GM19025 (cell line): ENCODE measurements around the gene DAG1.

Experiments used
- ATAC-seq: cut with Tn5 transposase; IDR thresholded peaks from one replicate; pipeline ENCODE4 v1.9.1; 2021; ENCODE audit warnings: mild to moderate bottlenecking, low read depth, moderate library complexity; ENCODE audit not compliant: unreplicated experiment

Gene DAG1

DNA sequence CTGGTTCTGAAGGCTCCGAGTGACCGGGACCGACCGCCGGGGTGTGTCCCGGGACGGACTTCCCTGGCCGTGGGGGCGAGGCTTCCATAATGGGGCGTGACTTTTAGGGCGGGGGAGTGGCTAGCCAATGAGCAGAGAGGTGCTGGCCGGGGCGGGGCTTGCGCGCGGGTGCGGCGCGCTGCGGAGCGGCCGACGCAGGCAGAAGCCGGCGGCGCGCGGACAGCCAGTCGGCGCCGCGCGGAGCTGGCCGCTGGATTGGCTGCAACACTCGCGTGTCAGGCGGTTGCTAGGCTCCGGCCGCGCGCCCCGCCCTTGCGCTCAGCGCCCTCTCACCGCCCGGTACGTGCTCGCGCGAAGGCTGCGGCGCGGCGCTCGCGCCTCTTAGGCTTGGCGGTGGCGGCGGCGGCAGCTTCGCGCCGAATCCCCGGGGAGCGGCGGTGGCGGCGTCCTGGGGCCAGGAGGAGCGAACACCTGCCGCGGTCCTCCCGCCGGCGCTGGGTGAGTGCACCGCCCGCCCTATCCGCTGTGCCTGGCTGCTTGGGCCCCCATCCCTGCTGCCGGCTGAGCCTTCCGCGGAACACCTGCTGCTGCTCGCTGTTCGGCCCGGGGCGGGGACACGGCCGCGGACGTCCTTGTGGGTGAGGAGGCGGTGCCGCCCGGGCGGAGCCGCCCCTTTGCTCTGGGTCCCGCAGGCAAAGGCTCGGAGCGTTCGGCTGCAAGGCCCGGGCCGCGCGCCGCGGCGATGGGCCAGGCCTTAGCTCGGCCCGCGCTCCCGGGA lies at the start of gene DAG1:
TSS of gene DAG1 (plus strand) at position 332 of the 778 bp plus-strand sequence. CDS start 40,268 bp downstream, outside the sequence.
- peak; percentile 81 for ATAC-seq

DNA sequence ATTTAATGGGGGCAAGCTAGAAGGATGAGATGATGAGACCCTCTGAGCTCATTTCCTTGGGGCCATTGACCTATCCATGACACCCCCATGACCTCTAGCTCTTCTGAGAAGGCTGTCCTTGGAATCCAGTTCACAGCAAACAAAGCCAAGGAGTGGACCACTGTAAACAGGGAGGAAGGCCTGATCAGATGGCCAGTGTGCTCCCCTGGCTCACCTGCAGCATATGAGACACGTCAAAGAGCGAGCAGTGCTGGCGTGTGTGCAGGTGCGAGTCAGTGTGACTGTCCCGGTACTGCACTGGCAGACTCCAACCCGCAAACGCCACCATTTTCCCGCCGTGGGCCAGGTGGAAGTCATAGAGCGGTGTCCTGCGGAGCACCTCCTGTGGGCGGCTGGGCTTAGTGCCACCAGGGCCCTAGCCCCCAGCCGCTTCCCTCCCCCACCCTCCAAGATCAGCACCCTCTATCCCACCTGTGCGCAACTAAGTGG lies 48.1 kb upstream of the DAG1 start:
- ATAC-seq = no peak

DNA sequence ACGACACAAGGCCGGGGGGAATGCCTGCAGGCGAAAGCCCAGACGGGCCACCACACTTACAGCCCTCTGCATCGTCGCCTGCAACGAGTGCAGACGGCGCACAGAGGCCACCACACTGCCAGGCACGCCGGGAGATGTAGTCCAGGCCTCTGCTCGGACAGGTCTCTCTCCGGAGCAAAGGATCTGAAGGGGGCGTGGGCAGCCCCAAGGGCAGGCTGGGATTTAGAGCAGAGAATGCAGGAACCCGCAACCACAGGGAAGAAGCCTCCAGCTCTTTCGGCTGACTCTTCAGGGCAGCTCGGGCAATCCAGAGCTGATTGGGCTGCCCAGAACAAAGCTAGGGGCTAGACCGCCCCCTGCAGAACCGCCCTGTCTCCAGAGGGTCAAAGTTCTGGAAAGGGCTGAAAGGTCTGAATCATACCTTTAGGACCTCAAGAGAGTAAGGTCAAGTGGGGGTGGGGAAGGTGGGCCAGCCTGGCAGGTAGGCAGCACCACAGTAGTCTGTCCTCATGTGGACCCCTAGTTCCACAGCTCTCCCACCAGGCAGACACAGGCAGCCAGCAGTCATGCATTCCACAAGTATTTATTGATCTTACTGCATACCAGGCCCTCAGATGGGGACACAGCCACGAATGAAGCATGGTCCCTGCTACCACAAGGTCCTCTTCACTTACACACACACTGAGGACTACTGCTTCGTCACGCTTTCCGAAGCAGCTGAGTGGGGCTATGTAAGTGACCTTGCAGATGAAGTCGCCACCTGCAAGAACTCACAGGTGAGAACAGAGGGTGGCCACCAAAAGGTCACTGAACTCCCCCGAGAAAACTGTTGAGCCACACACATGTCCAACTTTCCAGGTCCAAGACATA lies 47.5 kb upstream of the DAG1 start, which contains the start of gene AMT:
TSS of gene AMT (minus strand) at position 95 of the 870 bp plus-strand sequence. CDS start at position 72, 23 bp downstream.
- ATAC-seq = no peak

DNA sequence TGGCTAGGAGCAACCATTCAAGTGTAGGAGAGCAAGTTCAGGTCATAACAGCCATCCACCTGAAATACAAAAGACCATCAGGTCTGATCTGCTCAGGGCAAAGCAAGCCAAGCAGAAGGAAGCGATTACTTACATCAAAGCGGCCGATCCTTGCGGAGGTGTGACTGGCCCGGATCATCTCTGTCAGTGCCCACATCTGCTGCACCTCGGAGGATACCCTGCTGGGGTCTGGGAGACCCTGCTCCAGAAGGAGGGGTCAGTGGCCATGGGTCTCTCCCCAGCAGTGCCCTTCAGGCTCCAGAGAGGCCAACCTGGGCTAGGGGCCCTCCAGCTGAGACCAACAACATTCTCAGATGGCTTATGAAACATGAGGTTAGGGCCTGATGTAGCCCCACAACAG lies 45.3 kb upstream of the DAG1 start:
- no peak for ATAC-seq

DNA sequence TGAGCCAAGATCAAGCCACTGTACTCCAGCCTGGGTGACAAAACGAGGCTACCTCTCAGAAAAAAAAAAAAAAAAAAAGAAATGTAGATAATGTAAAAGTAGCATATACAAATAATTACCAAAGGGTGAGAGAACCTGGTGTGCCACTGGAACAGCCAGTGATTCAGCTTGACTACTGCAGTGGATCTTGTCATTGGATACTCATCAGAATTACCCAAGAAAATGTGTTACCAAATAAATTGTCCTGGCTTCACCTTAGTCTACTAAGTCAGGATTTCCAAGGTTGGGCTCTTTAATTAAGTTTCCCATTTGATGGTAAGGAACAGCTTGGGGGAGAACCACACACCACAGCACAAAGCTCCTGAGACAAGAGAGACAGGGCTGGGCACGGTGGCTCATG lies 42.5 kb upstream of the DAG1 start:
- ATAC-seq = no peak

DNA sequence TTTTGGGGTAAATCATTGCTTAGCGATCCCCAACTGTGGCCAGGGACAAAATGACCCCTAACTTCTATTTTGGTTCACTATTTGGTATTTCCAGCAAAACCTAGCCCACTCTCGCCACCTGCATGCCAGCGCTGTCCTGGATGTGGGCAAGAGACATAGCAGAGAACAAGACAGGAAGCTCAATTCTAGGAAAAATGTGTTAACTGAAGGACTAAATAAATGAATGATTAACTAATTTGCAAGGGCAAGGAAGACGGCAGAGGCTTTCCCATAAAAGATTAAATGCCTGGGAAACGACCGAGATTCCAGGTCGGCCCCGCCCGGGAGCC lies 41.4 kb upstream of the DAG1 start:
- ATAC-seq = no peak

DNA sequence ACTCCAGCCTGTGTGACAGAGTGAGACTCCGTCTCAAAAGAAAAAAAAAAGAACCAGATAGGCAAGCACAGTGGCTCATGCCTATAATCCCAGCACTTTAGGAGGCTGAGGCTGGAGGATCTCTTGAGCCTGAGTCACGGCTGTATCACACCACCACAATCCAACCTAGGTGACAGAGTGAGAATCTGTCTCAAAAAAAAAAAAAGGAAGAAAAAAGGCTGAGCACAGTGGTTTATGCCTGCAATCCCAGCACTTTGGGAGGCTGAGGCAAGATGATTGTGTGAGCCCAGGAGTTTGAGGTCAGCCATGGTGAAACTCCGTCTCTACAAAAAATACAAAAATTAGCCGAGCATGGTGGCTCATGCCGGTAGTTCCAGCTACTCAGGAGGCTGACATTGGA lies 35.3 kb upstream of the DAG1 start:
- ATAC-seq = no peak

DNA sequence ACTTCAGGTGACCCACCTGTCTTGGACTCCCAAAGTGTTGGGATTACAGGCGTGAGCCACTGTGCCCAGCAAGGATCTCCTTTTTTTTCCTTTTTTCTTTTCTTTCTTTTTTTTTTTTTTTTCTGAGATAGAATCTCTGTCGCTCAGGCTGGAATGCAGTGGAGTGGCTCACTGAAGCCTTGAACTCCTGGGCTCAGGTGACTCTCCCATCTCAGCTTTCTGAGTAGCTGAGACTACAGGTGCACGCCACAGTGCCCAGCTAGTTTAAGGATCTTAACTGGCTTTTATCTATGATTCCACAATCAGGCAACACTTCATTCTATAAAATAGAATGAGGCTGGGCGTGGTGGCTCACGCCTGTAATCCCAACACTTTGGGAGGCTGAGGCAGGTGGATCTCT lies 24.7 kb upstream of the DAG1 start:
- ATAC-seq = no peak

DNA sequence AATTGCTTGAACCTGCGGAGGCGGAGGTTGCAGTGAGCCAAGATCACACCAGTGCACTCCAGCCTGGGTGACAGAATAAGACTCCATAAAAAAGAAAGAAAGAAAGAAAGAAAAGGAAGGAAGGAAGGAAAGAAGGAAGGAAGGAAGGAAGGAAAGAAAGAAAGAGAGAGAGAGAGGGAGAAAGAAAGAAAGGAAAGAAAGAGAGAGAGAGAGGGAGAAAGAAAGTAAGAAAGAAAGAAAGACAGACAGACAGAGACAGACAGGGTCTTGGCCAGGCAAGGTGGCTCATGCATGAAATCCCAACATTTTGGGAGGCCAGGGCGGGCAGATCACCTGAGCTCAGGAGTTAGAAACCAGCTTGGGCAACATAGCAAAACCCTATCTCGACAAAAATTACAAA lies 16.4 kb upstream of the DAG1 start:
- ATAC-seq = no peak

DNA sequence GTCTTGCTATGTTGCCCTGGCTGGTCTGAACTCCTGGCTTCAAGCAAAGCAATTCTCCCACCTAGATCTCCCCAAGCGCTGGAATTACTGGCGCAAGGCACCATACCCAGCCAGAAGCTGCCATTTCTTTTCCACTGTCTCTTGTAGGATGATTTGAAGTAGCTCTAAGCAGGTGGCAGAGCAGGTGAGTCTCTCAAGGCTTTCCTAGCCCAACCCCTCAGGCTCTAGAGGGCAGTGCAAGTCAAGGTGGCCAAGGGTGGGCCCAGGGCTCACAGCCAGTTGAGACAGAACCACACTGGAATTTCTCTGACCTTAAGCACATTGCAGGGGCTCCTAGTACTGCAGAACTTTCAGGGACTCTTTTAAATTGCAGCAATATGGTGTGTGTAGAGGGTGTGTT lies 15.6 kb upstream of the DAG1 start:
- ATAC-seq = no peak

DNA sequence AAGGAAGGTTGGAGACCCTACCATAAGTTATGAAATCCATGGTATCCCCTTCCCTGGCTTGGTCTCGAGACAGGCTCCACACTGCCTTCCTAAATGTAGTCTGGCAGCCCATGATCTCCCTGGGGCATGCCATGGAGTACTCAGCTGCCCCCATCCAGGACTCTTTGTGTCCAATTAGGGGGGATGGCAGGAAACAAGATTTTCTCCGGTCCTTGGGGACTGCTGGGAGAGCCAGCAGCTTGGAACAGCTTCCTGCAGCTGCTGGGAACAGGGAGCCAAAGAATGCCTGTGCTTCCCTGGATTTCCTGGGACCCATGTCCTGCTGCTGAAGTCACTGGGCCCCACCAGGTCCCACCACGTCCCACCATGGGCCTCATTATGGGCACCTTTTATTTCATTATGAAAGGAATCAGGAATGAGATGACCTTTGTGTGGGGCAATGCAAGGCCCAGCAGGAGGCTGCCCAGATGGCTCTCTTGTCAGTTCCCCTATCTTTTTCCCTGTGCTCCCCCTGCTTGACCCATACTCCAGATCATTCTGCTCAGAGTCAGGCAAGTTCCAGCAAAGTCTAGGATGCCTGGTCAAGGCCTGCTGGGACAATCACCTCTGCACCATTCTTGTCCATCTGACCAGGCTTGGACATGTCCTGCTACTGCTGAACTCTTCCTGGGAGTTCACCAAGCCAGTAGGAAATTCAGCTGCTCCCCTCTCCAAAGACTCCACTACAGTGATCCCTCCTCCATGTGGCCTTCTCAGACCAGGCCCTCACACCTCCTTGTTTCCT lies 15.0 kb upstream of the DAG1 start:
- no peak for ATAC-seq

DNA sequence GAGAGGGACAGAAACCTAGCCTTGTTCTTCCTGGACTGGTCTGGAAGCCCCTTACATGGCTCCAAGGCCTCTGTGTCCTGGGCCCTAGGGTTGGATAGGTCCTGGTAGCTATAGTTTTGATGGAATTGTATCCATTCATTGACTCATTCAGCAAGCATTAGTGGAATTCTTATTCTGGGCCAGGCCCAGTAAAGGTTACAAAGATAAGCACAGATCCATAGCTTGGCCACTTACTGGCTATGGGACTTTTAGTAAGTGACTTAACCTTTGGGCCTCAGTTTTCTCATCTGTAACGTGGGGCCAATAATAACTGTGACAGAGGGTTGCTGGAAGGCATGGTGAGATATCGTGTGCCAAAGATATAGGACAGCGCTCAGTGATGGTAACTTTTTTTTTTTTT lies 13.6 kb upstream of the DAG1 start:
- no peak for ATAC-seq

DNA sequence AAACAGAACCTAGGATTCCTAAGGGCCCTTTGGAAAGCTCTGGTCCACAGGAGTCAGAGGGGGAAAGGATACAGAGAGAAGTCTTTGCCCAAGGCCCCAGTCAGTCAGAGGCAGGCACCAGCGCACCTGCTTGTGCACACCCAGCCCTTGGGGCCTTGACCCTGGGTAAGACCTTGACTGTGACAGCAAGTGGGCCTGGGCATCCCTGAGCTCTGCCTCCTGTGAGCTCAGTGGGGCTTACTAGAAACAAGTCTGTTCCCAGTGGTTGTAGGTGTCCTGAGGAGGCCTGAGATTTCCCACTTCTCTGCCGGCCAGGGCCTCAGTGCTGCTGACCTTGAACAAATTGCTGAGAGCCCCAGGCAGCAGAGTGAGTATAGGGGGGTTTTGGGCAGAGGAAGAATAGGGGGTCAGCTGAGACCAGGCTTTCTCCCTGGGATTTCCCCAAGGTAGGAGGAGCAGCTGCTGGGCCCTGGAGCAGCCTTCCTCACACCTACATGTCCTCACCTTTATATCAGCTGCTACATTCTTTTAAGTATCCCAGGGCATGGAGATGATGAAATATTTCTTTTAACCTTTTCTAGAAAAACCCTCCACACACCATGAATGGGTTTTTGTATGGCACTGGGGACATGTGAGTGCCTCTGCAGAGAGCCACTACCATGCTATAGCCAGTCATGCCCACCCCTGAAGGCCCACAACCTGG lies 9.7 kb upstream of the DAG1 start:
- ATAC-seq = no peak

DNA sequence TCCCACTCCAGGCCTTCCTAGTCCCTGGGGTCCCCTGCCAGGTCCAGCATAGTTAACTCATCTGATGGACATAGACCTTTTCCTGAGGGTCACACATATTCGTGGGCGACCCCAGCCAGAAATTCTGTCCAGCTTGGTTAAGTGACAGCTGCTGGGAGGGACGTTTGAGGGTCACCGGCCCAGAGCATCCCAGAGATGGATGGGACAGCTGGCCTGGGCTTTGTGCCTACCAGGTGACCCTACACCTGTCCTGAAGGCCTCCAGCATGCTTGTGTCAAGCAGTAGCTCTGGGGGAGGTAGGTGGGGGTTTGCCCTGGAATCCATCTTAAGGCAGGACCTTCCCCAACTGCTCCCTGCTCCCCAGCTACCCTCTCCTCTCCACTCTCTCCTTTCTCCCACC lies 9.1 kb upstream of the DAG1 start:
- ATAC-seq = no peak

DNA sequence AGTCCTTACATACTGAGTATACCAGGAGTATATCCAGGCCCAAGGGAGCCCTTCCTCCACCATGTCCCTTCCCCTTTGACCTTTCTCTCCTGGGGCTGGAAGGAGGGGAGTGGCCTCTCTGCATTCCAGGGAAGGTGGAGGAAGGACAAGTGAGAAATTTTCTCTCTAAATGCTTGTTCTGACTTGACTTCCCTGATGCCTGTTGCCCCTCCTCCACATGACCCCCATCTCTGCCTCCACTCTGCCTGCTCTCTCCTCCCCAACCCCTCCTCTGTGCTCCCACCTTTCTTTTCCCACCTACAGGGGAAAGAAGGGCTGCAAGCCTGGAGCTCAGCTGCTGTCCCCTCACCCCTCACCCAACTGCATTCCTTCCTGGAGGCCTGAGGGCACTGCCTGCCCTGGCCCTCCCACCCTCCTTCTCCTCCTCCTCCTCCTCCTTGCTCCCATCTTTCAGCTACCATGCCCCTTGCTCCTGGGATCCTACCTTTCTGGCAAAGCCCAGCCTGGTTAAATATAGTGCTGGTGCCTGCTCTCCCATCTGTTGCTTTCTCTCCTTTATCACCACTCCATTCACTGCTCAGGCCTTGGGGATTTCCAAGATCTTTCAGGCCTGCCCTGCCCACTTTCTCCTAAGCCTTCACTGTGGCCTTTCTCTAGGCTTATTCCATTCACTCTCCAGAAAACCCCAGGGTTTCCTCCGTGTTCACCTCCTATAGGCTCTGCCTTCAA lies 8.5 kb upstream of the DAG1 start:
- ATAC-seq = no peak

DNA sequence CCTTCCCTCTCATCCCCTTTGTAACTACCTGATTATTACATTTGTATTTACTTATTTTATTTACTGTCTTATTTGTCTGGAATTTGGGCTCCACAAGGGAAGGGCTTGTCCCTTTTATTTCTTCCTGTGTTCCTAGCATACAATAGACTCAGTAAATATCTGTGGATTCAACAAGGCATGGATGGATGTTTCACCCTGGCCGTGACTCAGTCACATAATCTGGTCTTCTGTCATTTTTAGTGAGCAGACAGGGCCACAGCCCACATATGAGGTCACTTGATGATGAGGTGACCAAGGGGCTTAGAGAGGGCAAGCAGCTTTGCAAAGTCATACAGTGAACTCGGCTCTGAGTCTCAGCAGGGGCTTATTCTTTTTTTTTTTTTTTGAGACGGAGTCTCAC lies 7.8 kb upstream of the DAG1 start:
- ATAC-seq = no peak

DNA sequence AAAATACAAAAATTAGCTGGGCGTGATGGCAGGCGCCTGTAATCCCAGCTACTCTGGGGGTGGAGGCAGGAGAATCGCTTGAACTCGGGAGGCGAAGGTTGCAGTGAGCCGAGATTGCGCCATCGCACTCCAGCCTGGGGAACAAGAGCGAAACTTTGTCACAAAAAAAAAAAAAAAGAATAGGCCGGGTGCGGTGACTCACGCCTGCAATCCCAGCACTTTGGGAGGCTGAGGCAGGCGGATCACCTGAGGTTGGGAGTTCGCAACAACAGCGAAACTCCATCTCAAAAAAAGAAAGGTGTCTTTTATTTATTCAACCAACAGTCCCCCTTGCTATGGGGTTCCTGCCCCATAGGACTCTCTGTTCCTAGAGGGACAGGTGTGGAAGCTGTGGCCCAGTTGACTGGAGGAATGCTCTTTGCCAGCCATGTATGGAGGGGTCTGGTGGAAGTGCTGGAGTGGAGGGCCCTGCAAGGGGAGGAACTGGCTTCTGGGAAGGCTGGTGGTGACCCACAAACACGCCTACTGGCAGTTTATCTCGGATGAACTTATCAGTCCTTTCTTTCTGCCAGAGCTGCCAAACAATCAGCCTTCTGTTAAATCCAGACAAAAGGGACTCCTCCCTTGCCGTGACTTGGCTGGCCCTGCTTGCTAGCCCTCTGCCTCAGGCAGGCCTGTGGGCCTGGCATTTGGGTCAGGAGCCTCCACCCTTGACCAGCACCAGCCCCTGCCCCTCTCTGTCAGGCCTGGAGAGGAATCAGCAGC lies 4.6 kb upstream of the DAG1 start:
- no peak for ATAC-seq

DNA sequence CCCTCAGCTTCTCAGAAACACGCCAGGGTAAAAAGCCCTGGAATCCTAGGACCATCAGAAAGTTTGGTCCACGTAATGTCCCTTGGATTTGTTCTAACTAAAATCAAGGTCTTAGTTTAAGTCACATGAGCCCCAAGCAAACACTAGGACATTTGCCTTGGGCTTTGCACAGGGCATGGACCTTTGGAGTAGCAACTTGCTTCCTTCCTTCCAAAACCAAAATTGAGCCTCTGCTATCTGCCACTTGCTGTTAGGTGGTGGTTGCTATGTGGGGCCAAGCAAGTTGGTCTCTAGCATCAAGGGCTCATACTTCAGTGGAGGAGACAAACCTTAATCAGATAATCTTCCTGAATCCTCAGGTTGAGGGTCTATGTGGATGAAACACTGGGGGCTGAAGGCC lies 4.0 kb upstream of the DAG1 start:
- ATAC-seq = no peak
